GM18511 (cell line): Measurements from ENCODE around the gene SLC25A45.
"Not testable (repeated sequence)": the region's sequence is repeated elsewhere in the genome, so short reads cannot be mapped to it uniquely, and the experiment has no call there.

ENCODE experiments used
- ATAC-seq: cut with Tn5 transposase; IDR thresholded peaks from one replicate; pipeline ENCODE4 v1.9.1; 2021; ENCODE audit warnings: mild to moderate bottlenecking, moderate library complexity; ENCODE audit not compliant: unreplicated experiment

SLC25A45 gene

GRCh38 chr11:65421794-65422632 lies 39.6 kb upstream of the SLC25A45 start:
- no peak for ATAC-seq

GRCh38 chr11:65420979-65421793 lies 38.7 kb upstream of the SLC25A45 start:
- no peak for ATAC-seq

- ATAC-seq = no peak
Observed at GRCh38 chr11:65420506-65420905, 38.1 kb upstream of the SLC25A45 start.

- no peak for ATAC-seq
Observed at GRCh38 chr11:65419772-65420481, 37.5 kb upstream of the SLC25A45 start.

GRCh38 chr11:65419460-65419771 lies 37.0 kb upstream of the SLC25A45 start:
- no peak for ATAC-seq

- ATAC-seq = peak; percentile 47
Observed at GRCh38 chr11:65418681-65419459, 36.4 kb upstream of the SLC25A45 start.

- ATAC-seq = no peak
Observed at GRCh38 chr11:65418431-65418680, 35.9 kb upstream of the SLC25A45 start.

- ATAC-seq = no peak
Observed at GRCh38 chr11:65417702-65418430, 35.4 kb upstream of the SLC25A45 start.

- no peak for ATAC-seq
Observed at GRCh38 chr11:65416841-65417701, 34.6 kb upstream of the SLC25A45 start.

GRCh38 chr11:65416341-65416824 lies 33.9 kb upstream of the SLC25A45 start:
- ATAC-seq = peak; percentile 42

GRCh38 chr11:65415499-65416340 lies 33.3 kb upstream of the SLC25A45 start:
- ATAC-seq = no peak

GRCh38 chr11:65414776-65415498 lies 32.5 kb upstream of the SLC25A45 start:
- ATAC-seq = no peak

GRCh38 chr11:65413077-65413664 lies 30.7 kb upstream of the SLC25A45 start:
- ATAC-seq = not testable (repeated sequence)

GRCh38 chr11:65412271-65413076 lies 30.0 kb upstream of the SLC25A45 start:
- no peak for ATAC-seq

GRCh38 chr11:65411681-65412070 lies 29.2 kb upstream of the SLC25A45 start:
- no peak for ATAC-seq

- ATAC-seq = no peak
Observed at GRCh38 chr11:65410936-65411680, 28.7 kb upstream of the SLC25A45 start.
